ENCODE results near the gene ADGB. TPM values are rescaled to one million over a fixed set of nuclear protein-coding genes. Genes with fewer than 3 reads are reported as not detected.

The ADGB gene
- total RNA-seq, 4 donors from 2014 or later: 0.19 TPM; not detected in 3

DNA sequence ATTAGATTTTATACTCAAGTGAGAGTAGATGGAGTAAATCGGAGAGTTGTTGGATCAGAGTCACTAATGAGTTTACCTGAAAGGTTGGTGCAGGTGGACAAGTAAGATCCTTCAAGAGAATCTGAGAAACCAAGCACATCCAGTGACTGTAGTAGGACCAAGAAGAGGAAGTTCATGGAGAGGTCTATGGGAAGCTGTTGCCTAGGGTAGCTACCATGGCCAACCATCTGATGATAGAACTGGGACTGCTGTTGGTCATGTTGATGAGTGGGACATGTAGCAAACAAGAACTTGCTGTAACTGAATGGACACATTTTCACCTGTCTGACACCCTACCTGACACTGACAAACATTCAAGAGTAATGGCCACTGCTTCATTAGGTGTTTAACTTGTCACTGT is 11.3 kb upstream of the ADGB start:
- H3K9me3 ChIP-seq: no peaks in the 10 kb centered on the region

GRCh38 chr6:146590492-146590891 is 8.3 kb upstream of the ADGB start:
- intact Hi-C loops (cut with DNase I): no loop called here
- Histone ChIP-seq H3K27ac (no peak overlapping the region), H3K4me1 (no peaks in the 10 kb centered on the region), H3K27me3 (no peaks in the 10 kb centered on the region), H3K4me3 (no peak overlapping the region), H3K9me3 (no peaks in the 10 kb centered on the region), H3K36me3 (no peaks in the 10 kb centered on the region)
- WGBS, 2 donors: 77 to 100% methylated on average over 1 of the region's 1 CpG
- TF ChIP-seq CTCF (IDR thresholded peaks at IDR 0.05) (no peak), POLR2A (IDR thresholded peaks at IDR 0.05) (no peak)
- DNase-seq: no peak

More for the DNA sequence above, 11.3 kb upstream of the ADGB start:
- intact Hi-C loops (cut with DNase I): no loop called here
- TF ChIP-seq POLR2A (IDR thresholded peaks at IDR 0.05) (no peak), CTCF (IDR thresholded peaks at IDR 0.05) (no peak)
- WGBS, 2 donors: 78% methylated on average over 1 of the region's 1 CpG; no CpG with 5 or more reads in 1 of the 2 donors
- no peak overlapping the region for H3K27ac ChIP-seq
- no peak for DNase-seq
- no peaks in the 10 kb centered on the region for H3K27me3 ChIP-seq
- H3K36me3 ChIP-seq: no peaks in the 10 kb centered on the region
- H3K4me1 ChIP-seq: no peaks in the 10 kb centered on the region
- no peak overlapping the region for H3K4me3 ChIP-seq

GRCh38 chr6:146592451-146592850 is 6.3 kb upstream of the ADGB start:
- no peaks in the 10 kb centered on the region for H3K4me1 ChIP-seq
- no peak for TF ChIP-seq POLR2A (IDR thresholded peaks at IDR 0.05)
- H3K27ac ChIP-seq: no peak overlapping the region
- intact Hi-C loops (cut with DNase I): no loop called here
- H3K36me3 ChIP-seq: no peaks in the 10 kb centered on the region
- no peak overlapping the region for H3K4me3 ChIP-seq
- DNase-seq: no peak
- no peaks in the 10 kb centered on the region for H3K9me3 ChIP-seq
- no peaks in the 10 kb centered on the region for H3K27me3 ChIP-seq

DNA sequence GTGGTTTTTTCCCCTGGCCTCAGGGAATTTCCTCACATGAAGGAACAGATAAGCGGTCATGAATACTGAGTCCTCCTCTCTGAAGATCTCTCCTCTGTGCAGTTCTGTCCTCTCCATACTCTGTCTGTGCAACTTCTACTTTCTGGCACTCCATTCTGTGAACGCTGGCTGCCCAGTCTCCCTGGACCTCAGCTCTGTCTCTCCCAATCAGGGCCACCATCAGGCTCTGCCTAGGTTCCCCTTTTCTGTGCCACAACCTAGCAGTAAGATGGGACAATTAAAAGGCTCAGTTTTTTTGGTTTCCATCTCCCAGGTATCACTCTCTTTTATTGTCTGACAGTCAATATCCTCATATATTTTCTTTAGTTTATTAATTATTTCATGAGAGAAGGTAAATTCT is 4.8 kb upstream of the ADGB start:
- no peak for DNase-seq
- Histone ChIP-seq H3K4me1 (peaks cover 0 to 7% (median 4%) of the 10 kb centered on the region in 3 donors), H3K9me3 (no peaks in the 10 kb centered on the region), H3K36me3 (no peaks in the 10 kb centered on the region), H3K4me3 (no peak overlapping the region), H3K27ac (no peak overlapping the region), H3K27me3 (no peaks in the 10 kb centered on the region)
- intact Hi-C loops (cut with DNase I): no loop called here
- 68 to 77% methylated on average over 2 of the region's 2 CpGs for WGBS, 2 donors
- TF ChIP-seq POLR2A (IDR thresholded peaks at IDR 0.05) (no peak), CTCF (IDR thresholded peaks at IDR 0.05) (no peak)

DNA sequence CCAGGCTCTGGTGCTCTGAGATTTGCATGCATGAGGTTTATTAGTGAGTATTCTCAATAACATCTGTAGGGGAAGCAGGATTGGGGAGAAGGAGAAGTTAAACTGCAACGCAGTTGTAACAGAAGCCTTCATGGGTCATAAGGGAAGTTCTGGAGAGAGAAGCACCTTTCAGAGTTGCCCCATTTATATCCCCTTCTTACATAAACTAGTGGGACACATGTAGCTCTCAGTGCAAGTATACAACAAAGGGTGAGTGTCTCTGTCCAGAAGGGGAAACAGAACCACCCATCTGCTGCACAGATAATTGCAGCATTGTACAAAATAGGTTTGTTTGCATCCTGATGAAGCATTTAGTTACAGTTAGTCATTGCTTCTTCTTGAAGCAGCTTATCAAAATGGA is 4.3 kb upstream of the ADGB start:
- TF ChIP-seq CTCF (IDR thresholded peaks at IDR 0.05): no peak
- no peak for TF ChIP-seq POLR2A (IDR thresholded peaks at IDR 0.05)
- intact Hi-C loops (cut with DNase I): no loop called here
- 63 to 75% methylated on average over 1 of the region's 1 CpG for WGBS, 2 donors

More for the DNA sequence above, 4.3 kb upstream of the ADGB start:
- Histone ChIP-seq H3K36me3 (no peaks in the 10 kb centered on the region), H3K27me3 (no peaks in the 10 kb centered on the region), H3K9me3 (no peaks in the 10 kb centered on the region), H3K4me3 (no peak overlapping the region), H3K4me1 (peaks cover 0 to 11% (median 6%) of the 10 kb centered on the region in 3 donors), H3K27ac (no peak overlapping the region)
- DNase-seq: no peak

Data from esophagus squamous epithelium (tissue), 5 donors.